ENCODE results near the gene SETD2. TPM values are rescaled to one million over a fixed set of nuclear protein-coding genes. Genes with fewer than 3 reads are reported as not detected.

SETD2 gene
- total and polyA plus RNA-seq, 2 experiments from 2014 or later: 14.2 to 36.0 TPM

DNA sequence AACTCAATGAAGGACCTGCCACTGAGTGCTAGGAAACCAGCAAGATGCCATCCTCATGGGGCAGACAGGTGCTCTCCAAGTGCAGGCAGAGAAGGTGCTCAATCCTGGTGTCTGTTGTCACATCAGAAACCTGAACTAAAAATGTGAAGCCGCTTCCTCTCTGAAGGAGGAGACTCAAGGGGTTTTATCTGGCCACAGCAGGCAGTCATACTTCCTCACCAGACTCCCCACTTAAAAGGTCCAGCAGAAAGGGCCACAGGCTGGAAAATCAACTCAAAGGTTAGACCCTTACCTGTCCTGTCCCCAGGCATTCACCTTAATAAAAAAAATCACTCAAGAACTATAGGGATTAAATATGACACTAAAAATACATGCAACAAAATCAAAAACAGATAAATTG is 192.2 kb downstream of the SETD2 start:
- Histone ChIP-seq H3K4me1 (ENCODE audit: low read depth) (peaks cover 15% of the 10 kb centered on the region), H3K36me3 (no peaks in the 10 kb centered on the region), H3K4me3 (no peak overlapping the region), H3K9me3 (ENCODE audit: low read depth) (no peaks in the 10 kb centered on the region), H3K27ac (peak overlapping the region; percentile 67), H3K27me3 (no peaks in the 10 kb centered on the region)
- DNase-seq (ENCODE audit: low read depth in 1 of 2, low spot score in 1 of 2): no peak
- TF ChIP-seq, protein P1, sequence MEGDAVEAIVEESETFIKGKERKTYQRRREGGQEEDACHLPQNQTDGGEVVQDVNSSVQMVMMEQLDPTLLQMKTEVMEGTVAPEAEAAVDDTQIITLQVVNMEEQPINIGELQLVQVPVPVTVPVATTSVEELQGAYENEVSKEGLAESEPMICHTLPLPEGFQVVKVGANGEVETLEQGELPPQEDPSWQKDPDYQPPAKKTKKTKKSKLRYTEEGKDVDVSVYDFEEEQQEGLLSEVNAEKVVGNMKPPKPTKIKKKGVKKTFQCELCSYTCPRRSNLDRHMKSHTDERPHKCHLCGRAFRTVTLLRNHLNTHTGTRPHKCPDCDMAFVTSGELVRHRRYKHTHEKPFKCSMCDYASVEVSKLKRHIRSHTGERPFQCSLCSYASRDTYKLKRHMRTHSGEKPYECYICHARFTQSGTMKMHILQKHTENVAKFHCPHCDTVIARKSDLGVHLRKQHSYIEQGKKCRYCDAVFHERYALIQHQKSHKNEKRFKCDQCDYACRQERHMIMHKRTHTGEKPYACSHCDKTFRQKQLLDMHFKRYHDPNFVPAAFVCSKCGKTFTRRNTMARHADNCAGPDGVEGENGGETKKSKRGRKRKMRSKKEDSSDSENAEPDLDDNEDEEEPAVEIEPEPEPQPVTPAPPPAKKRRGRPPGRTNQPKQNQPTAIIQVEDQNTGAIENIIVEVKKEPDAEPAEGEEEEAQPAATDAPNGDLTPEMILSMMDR (IDR thresholded peaks at IDR 0.05; ENCODE audit: low read depth, low read length): no peak

DNA sequence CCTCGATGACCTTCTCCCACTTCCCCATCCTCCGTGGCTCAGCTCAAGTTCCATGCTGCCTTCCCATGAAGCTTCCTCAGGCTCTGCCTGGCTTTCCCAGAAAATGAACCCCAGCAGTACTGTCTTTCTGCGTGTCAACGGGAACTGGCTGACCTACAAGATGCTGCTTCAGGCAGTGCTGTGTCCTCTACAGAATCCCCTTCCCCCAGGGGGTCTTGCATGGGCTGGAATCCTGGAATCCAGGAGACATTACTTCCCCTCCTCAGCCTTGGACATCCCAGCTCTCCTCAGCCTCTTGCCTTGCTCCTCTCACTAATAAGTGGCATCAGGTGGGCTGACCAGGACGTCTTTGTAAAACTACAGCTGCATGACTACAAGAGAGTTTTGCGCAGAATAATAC is 192.8 kb downstream of the SETD2 start:
- H3K27ac ChIP-seq: peak overlapping the region; percentile 67
- DNase-seq (ENCODE audit: low read depth in 1 of 2, low spot score in 1 of 2): no peak

DNA sequence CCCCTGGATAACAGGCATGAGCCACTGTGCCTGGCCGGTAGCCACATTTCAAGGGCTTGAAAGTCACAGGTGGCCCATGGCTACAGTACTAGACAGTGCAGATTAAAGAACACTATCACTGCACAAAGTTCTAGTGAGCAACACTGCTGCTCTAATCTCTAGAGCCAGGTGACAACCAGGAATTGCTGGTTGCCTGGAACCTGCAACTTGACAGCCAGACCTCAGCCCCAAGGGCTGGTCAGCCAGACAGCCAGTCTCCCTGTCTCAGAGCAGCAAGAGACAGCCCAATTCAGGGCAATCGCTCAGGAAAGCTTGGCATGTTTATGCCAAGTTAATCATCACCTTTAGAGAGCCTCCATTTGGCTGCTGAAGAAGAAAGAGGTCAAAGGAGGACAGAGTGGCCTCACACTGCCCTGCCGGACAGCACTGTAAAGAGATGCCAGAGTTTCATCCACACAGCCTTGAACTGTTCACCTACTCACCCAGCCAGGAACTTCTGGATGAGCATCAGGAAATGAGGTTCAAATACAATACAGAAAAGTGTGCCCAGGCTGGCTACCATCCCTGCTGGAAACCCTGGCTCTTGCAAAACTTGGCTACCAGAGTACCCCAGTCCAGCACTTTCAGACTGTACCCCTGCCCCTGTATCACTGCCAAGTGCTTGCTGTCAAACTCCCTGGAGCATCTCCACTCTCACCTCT is 193.4 kb downstream of the SETD2 start:
- H3K27me3 ChIP-seq: no peaks in the 10 kb centered on the region
- peak overlapping the region; percentile 67 for H3K27ac ChIP-seq
- H3K4me3 ChIP-seq: no peak overlapping the region
- peak in 1 of 2 donors; percentile 35 for DNase-seq (ENCODE audit: low read depth in 1 of 2, low spot score in 1 of 2)
- no peaks in the 10 kb centered on the region for H3K36me3 ChIP-seq
- peaks cover 15% of the 10 kb centered on the region for H3K4me1 ChIP-seq (ENCODE audit: low read depth)
- H3K9me3 ChIP-seq (ENCODE audit: low read depth): no peaks in the 10 kb centered on the region
- TF ChIP-seq, protein P1 (IDR thresholded peaks at IDR 0.05; ENCODE audit: low read depth, low read length): no peak

More for the DNA sequence above, 192.8 kb downstream of the SETD2 start:
- H3K9me3 ChIP-seq (ENCODE audit: low read depth): no peaks in the 10 kb centered on the region
- H3K36me3 ChIP-seq: no peaks in the 10 kb centered on the region
- peaks cover 15% of the 10 kb centered on the region for H3K4me1 ChIP-seq (ENCODE audit: low read depth)
- H3K27me3 ChIP-seq: no peaks in the 10 kb centered on the region
- H3K4me3 ChIP-seq: no peak overlapping the region
- TF ChIP-seq, protein P1 (IDR thresholded peaks at IDR 0.05; ENCODE audit: low read depth, low read length): no peak

DNA sequence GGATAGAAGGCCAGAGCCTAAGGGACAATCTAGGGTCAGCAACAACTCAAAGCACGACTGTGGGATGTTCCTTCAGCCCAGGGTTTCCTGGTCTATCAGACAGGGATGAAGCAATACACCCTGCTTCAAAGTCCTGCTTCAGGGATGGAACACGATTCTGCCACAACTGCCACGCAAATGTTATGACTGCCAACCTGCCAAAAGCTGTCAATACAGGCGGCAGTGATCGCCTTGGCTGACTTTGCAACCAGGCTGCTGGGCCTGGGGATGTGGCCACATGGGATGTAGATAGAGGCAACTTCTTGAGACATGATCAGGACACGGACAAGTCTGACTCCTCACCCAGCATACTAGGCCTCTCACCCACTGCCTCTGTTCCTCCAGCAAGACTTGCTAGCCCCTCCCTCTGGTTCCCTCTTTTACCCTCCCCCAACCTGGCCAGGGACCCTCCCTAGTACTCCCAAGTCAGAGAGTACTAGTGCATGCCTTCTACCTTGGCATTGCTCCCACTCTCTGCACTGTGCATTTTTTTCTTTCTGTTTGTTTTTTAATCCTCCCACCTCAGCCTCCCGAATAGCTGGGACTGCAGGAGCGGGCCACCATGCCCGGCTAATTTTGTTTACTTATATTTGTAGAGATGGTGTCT is 195.0 kb downstream of the SETD2 start:
- Histone ChIP-seq H3K9me3 (ENCODE audit: low read depth) (no peaks in the 10 kb centered on the region), H3K27ac (no peak overlapping the region), H3K4me1 (ENCODE audit: low read depth) (peaks cover 19% of the 10 kb centered on the region), H3K4me3 (no peak overlapping the region), H3K36me3 (no peaks in the 10 kb centered on the region), H3K27me3 (no peaks in the 10 kb centered on the region)
- DNase-seq (ENCODE audit: low read depth in 1 of 2, low spot score in 1 of 2): no peak
- TF ChIP-seq, protein P1 (IDR thresholded peaks at IDR 0.05; ENCODE audit: low read depth, low read length): no peak

DNA sequence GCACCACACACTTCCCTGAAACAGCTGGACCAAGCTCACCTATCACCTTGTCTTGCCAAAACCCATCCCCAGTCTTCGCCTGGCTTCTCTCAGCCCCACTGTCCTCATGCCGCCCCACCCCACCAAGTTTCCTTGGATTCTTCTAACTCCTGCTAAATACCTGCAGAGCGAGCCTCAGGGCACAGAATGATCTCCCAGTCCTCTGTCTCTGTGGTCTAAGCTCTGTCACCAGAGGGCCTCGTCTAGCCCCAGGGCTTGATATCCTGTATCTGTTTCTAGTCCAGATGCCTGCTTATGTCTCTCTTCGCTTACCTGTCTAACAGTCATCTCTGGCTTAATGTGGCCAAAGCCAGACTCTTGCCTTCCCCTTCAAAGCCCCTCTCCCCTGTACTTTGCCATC is 197.1 kb downstream of the SETD2 start:
- DNase-seq (ENCODE audit: low read depth in 1 of 2, low spot score in 1 of 2): no peak
- TF ChIP-seq, protein P1 (IDR thresholded peaks at IDR 0.05; ENCODE audit: low read depth, low read length): no peak
- H3K4me3 ChIP-seq: no peak overlapping the region
- H3K4me1 ChIP-seq (ENCODE audit: low read depth): peaks cover 16% of the 10 kb centered on the region
- no peaks in the 10 kb centered on the region for H3K27me3 ChIP-seq
- no peak overlapping the region for H3K27ac ChIP-seq
- H3K36me3 ChIP-seq: no peaks in the 10 kb centered on the region
- H3K9me3 ChIP-seq (ENCODE audit: low read depth): no peaks in the 10 kb centered on the region

Other genes with a start within 250 kb of the SETD2 start
- gene CCDC12, start 187.4 kb downstream of the SETD2 start, total RNA-seq: 43.9 and 53.8 TPM in 2 replicates
- 73.1 and 78.4 TPM in 2 replicates for gene CCDC12, start 187.4 kb downstream of the SETD2 start, polyA plus RNA-seq
- 10.6 and 14.2 TPM in 2 replicates for gene NBEAL2, start 184.4 kb downstream of the SETD2 start, total RNA-seq
- gene NBEAL2, start 184.4 kb downstream of the SETD2 start, polyA plus RNA-seq: 7.8 and 8.3 TPM in 2 replicates
- 10.8 and 14.7 TPM in 2 replicates for gene KIF9, start 118.7 kb upstream of the SETD2 start, total RNA-seq
- gene KIF9, start 118.7 kb upstream of the SETD2 start, polyA plus RNA-seq: 9.8 and 13.2 TPM in 2 replicates
- gene KLHL18, start 118.8 kb upstream of the SETD2 start, total RNA-seq: 12.5 and 14.8 TPM in 2 replicates
- 15.9 and 20.0 TPM in 2 replicates for gene KLHL18, start 118.8 kb upstream of the SETD2 start, polyA plus RNA-seq
- 10.7 and 18.7 TPM in 2 replicates for gene PTPN23, start 216.9 kb upstream of the SETD2 start, total RNA-seq
- 17.1 and 17.4 TPM in 2 replicates for gene PTPN23, start 216.9 kb upstream of the SETD2 start, polyA plus RNA-seq